ENCODE data around the gene LEMD1.
"Not testable (repeated sequence)": the region's sequence is repeated elsewhere in the genome, so short reads cannot be mapped to it uniquely, and the experiment has no call there.

- not testable (repeated sequence) for TF ChIP-seq CTCF, EP300 (IDR thresholded peaks at IDR 0.05)
Measured at GRCh38 chr1:205406252-205406651, 15.6 kb downstream of the LEMD1 start.
